ENCODE measurements around the gene LEP. TPM values are rescaled to one million over a fixed set of nuclear protein-coding genes. Genes with fewer than 3 reads are reported as not detected.

Gene LEP
- total and polyA plus RNA-seq, 2 of the 8 experiments (the other 6 are each of a cell fraction or from before 2014, with no cell fraction given): not detected

GRCh38 chr7:128215281-128215680 lies 25.8 kb upstream of the LEP start (continued):
- TF ChIP-seq YY1 (IDR thresholded peaks at IDR 0.05; ENCODE audit: low read depth, low read length) (no peak), KDM4A (IDR thresholded peaks at IDR 0.05; ENCODE audit: low read depth, low read length, severe bottlenecking) (no peak), CHD1 (IDR thresholded peaks at IDR 0.05; ENCODE audit: low read depth, low read length) (no peak), SAP30 (IDR thresholded peaks at IDR 0.05; ENCODE audit: insufficient read depth, insufficient replicate concordance, low read length) (no peak)
